ENCODE results near the gene FOXP4. TPM values are rescaled to one million over a fixed set of nuclear protein-coding genes. Genes with fewer than 3 reads are reported as not detected.

Gene FOXP4
- total RNA-seq, 1 experiment from 2014 or later: 26.0 TPM

DNA sequence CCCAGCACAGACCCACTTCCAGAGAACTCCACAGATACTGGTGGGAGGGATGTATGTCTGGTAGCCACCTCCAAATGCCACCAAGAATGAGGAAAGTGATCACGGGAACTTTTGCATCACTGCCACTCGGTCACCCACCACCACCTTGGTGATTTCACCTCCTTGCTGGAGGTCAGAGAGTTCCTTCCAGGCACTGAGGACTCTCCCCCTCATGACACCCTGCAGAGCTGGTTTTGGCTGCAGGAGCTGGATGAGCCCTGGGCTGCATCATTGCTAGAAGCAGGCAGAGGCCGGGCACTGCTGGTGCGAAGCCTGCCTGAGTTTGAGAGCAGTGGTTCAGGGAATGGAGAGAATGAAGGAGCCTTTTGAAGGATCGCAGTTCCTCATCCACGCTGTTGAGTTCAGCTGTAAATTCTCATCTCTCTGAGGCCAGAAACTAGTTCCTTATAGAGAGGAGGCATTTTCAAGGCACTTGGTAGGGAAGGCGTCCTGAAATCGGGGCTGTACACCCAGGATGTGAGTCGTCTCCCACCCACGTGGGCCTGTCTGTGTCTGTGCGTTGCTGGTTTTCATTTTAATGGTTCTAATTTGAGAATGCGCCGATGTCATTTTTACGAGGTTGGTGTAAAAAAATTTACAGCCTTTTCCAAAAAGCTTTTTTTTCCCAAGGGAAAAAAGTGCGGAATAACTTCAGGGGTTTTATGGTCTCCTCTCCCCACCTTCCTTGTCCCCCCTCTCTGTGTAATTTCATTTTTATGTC lies 25.0 kb downstream of the FOXP4 start:
- CTCF ChIA-PET: no interaction called here
- Histone ChIP-seq H3K9me2 (ENCODE audit: insufficient read depth) (no peaks in the 10 kb centered on the region), H3K27me3 (ENCODE audit: insufficient read depth, low read depth) (no peaks in the 10 kb centered on the region), H2AFZ (no peak overlapping the region), H3K9me3 (ENCODE audit: insufficient read depth, low read depth) (no peaks in the 10 kb centered on the region), H3K27ac (no peak overlapping the region), H3K36me3 (ENCODE audit: low read depth) (no peaks in the 10 kb centered on the region), H3F3A (ENCODE audit: insufficient read depth, low read depth) (no peaks in the 10 kb centered on the region), H3K79me2 (ENCODE audit: low read depth) (no peaks in the 10 kb centered on the region), H3K4me1 (replicated peaks; ENCODE audit: insufficient read depth) (no peaks in the 10 kb centered on the region), H3K4me3 (no peak overlapping the region), H3K4me2 (no peak overlapping the region), H4K20me1 (ENCODE audit: insufficient read depth) (no peaks in the 10 kb centered on the region)
- DNase-seq: no peak
- POLR2A ChIA-PET (ENCODE audit: unreplicated experiment): no interaction called here
- BruUV-seq (replicated peaks): no TSS peak
- intact Hi-C loops (cut with micrococcal nuclease; ENCODE audit: unreplicated experiment): no loop called here
- no peak for TF ChIP-seq EZH2 (IDR thresholded peaks at IDR 0.05; ENCODE audit: low read depth)

DNA sequence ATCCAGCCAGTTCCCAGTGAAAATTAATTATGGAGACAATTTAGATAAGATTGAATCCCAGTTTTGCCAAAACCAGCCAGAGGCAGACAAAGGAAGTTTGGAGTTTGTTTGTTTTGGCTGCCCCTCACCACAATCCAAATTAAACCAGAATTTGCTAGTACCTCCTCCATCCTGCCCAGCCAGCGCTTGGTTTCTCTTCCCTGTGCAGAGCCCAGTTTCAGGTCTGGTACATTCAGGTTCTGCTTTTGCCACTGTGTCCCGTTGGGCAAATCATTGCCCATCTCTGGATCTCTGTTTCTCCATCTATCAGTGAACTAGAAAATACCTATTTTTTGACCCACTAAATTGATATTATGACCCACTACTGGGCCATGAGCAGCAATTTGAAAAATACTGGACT lies 26.4 kb downstream of the FOXP4 start:
- H3K27me3 ChIP-seq (ENCODE audit: insufficient read depth, low read depth): no peaks in the 10 kb centered on the region
- no peak overlapping the region for H3K4me2 ChIP-seq
- no peaks in the 10 kb centered on the region for H3K36me3 ChIP-seq (ENCODE audit: low read depth)
- no TSS peak for BruUV-seq (replicated peaks)
- CTCF ChIA-PET: no interaction called here
- H3K9me2 ChIP-seq (ENCODE audit: insufficient read depth): no peaks in the 10 kb centered on the region
- POLR2A ChIA-PET (ENCODE audit: unreplicated experiment): no interaction called here
- no peaks in the 10 kb centered on the region for H3K79me2 ChIP-seq (ENCODE audit: low read depth)
- TF ChIP-seq, protein P1, sequence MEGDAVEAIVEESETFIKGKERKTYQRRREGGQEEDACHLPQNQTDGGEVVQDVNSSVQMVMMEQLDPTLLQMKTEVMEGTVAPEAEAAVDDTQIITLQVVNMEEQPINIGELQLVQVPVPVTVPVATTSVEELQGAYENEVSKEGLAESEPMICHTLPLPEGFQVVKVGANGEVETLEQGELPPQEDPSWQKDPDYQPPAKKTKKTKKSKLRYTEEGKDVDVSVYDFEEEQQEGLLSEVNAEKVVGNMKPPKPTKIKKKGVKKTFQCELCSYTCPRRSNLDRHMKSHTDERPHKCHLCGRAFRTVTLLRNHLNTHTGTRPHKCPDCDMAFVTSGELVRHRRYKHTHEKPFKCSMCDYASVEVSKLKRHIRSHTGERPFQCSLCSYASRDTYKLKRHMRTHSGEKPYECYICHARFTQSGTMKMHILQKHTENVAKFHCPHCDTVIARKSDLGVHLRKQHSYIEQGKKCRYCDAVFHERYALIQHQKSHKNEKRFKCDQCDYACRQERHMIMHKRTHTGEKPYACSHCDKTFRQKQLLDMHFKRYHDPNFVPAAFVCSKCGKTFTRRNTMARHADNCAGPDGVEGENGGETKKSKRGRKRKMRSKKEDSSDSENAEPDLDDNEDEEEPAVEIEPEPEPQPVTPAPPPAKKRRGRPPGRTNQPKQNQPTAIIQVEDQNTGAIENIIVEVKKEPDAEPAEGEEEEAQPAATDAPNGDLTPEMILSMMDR (conservative IDR thresholded peaks at IDR 0.05): no peak
- TF ChIP-seq EZH2 (IDR thresholded peaks at IDR 0.05; ENCODE audit: low read depth): no peak
- no peak overlapping the region for H2AFZ ChIP-seq
- peaks cover 8% of the 10 kb centered on the region; the same call in 1 of the 2 replicates for H3F3A ChIP-seq (ENCODE audit: insufficient read depth, low read depth)
- H3K27ac ChIP-seq: no peak overlapping the region
- H3K9me3 ChIP-seq (ENCODE audit: insufficient read depth, low read depth): no peaks in the 10 kb centered on the region
- H4K20me1 ChIP-seq (ENCODE audit: insufficient read depth): no peaks in the 10 kb centered on the region
- intact Hi-C loops (cut with micrococcal nuclease; ENCODE audit: unreplicated experiment): no loop called here
- no peak overlapping the region for H3K4me3 ChIP-seq
- peaks cover 11% of the 10 kb centered on the region for H3K4me1 ChIP-seq (replicated peaks; ENCODE audit: insufficient read depth)
- no peak for DNase-seq

- H3K79me2 ChIP-seq (ENCODE audit: low read depth): no peaks in the 10 kb centered on the region
- ChIA-PET CTCF (no interaction called here), POLR2A (ENCODE audit: unreplicated experiment) (no interaction called here)
- peaks cover 14% of the 10 kb centered on the region; the same call in 1 of the 2 replicates for H3F3A ChIP-seq (ENCODE audit: insufficient read depth, low read depth)
- H3K27ac ChIP-seq: no peak overlapping the region
- peaks cover 17% of the 10 kb centered on the region for H3K4me1 ChIP-seq (replicated peaks; ENCODE audit: insufficient read depth)
- H4K20me1 ChIP-seq (ENCODE audit: insufficient read depth): no peaks in the 10 kb centered on the region
- intact Hi-C loops (cut with micrococcal nuclease; ENCODE audit: unreplicated experiment): no loop called here
- H3K36me3 ChIP-seq (ENCODE audit: low read depth): no peaks in the 10 kb centered on the region
- H3K9me3 ChIP-seq (ENCODE audit: insufficient read depth, low read depth): no peaks in the 10 kb centered on the region
- H3K4me3 ChIP-seq: no peak overlapping the region
- no peaks in the 10 kb centered on the region for H3K9me2 ChIP-seq (ENCODE audit: insufficient read depth)
- TF ChIP-seq EZH2 (IDR thresholded peaks at IDR 0.05; ENCODE audit: low read depth): no peak
- TF ChIP-seq, protein P1 (conservative IDR thresholded peaks at IDR 0.05): no peak
- H2AFZ ChIP-seq: no peak overlapping the region
- DNase-seq: no peak
- H3K27me3 ChIP-seq (ENCODE audit: insufficient read depth, low read depth): no peaks in the 10 kb centered on the region
- BruUV-seq (replicated peaks): no TSS peak
- no peak overlapping the region for H3K4me2 ChIP-seq
Measured at GRCh38 chr6:41573276-41573675, 27.1 kb downstream of the FOXP4 start.

GRCh38 chr6:41573985-41574384 lies 27.8 kb downstream of the FOXP4 start:
- POLR2A ChIA-PET (ENCODE audit: unreplicated experiment): no interaction called here
- H3K4me1 ChIP-seq (replicated peaks; ENCODE audit: insufficient read depth): peaks cover 24% of the 10 kb centered on the region

More at GRCh38 chr6:41573985-41574384, 27.8 kb downstream of the FOXP4 start:
- BruUV-seq (replicated peaks): no TSS peak
- no peak for DNase-seq
- intact Hi-C loops (cut with micrococcal nuclease; ENCODE audit: unreplicated experiment): no loop called here
- H2AFZ ChIP-seq: no peak overlapping the region
- H3K9me2 ChIP-seq (ENCODE audit: insufficient read depth): no peaks in the 10 kb centered on the region
- H3K27me3 ChIP-seq (ENCODE audit: insufficient read depth, low read depth): no peaks in the 10 kb centered on the region
- no peak for TF ChIP-seq EZH2 (IDR thresholded peaks at IDR 0.05; ENCODE audit: low read depth)
- TF ChIP-seq, protein P1 (conservative IDR thresholded peaks at IDR 0.05): no peak
- H3K36me3 ChIP-seq (ENCODE audit: low read depth): no peaks in the 10 kb centered on the region
- no peaks in the 10 kb centered on the region for H3K79me2 ChIP-seq (ENCODE audit: low read depth)
- no peak overlapping the region for H3K27ac ChIP-seq
- peaks cover 20% of the 10 kb centered on the region for H3F3A ChIP-seq (ENCODE audit: insufficient read depth, low read depth)
- CTCF ChIA-PET: no interaction called here
- H3K4me3 ChIP-seq: no peak overlapping the region
- H3K4me2 ChIP-seq: no peak overlapping the region
- no peaks in the 10 kb centered on the region for H4K20me1 ChIP-seq (ENCODE audit: insufficient read depth)
- no peaks in the 10 kb centered on the region for H3K9me3 ChIP-seq (ENCODE audit: insufficient read depth, low read depth)
